ENCODE results near the gene SPINT3. TPM values are rescaled to one million over a fixed set of nuclear protein-coding genes. Genes with fewer than 3 reads are reported as not detected.

SPINT3 gene
- not detected for total RNA-seq

GRCh38 chr20:45515147-45515913, at the start of gene SPINT3:
Gene SPINT3 (minus strand): TSS chr20:45515622. CDS start chr20:45515608, 14 bp downstream.
- H3K27ac ChIP-seq: no peak within 1 kb of the TSS
- intact Hi-C loops (cut with DNase I): no loop called here
- TF ChIP-seq CTCF (IDR thresholded peaks at IDR 0.05): no peak
- no peaks in the 10 kb centered on the region for H3K9me3 ChIP-seq
- no peaks in the 10 kb centered on the region for H3K36me3 ChIP-seq
- no peak for DNase-seq (ENCODE audit: low spot score in 2 of 2)
- no peaks in the 10 kb centered on the region for H3K4me1 ChIP-seq
- no peaks in the 10 kb centered on the region for H3K27me3 ChIP-seq
- no peak within 1 kb of the TSS for H3K4me3 ChIP-seq

- Histone ChIP-seq H3K9me3 (no peaks in the 10 kb centered on the region), H3K27ac (no peak overlapping the region), H3K4me1 (no peaks in the 10 kb centered on the region), H3K36me3 (no peaks in the 10 kb centered on the region), H3K27me3 (no peaks in the 10 kb centered on the region), H3K4me3 (no peak overlapping the region)
- intact Hi-C loops (cut with DNase I): no loop called here
- DNase-seq (ENCODE audit: low spot score in 2 of 2): no peak
- TF ChIP-seq CTCF (IDR thresholded peaks at IDR 0.05): no peak
Observed at GRCh38 chr20:45564760-45565276, 49.4 kb upstream of the SPINT3 start.

GRCh38 chr20:45555198-45555597, 39.8 kb upstream of the SPINT3 start:
- Histone ChIP-seq H3K36me3 (no peaks in the 10 kb centered on the region), H3K4me1 (no peaks in the 10 kb centered on the region), H3K27me3 (no peaks in the 10 kb centered on the region), H3K9me3 (no peaks in the 10 kb centered on the region), H3K4me3 (no peak overlapping the region), H3K27ac (no peak overlapping the region)
- intact Hi-C loops (cut with DNase I): no loop called here
- DNase-seq (ENCODE audit: low spot score in 2 of 2): no peak
- TF ChIP-seq CTCF (IDR thresholded peaks at IDR 0.05): no peak

- H3K4me3 ChIP-seq: no peak overlapping the region
- no peak for TF ChIP-seq CTCF (IDR thresholded peaks at IDR 0.05)
- intact Hi-C loops (cut with DNase I): no loop called here
- no peak overlapping the region for H3K27ac ChIP-seq
- H3K9me3 ChIP-seq: no peaks in the 10 kb centered on the region
- H3K27me3 ChIP-seq: no peaks in the 10 kb centered on the region
- no peaks in the 10 kb centered on the region for H3K36me3 ChIP-seq
- DNase-seq (ENCODE audit: low spot score in 2 of 2): no peak
- H3K4me1 ChIP-seq: no peaks in the 10 kb centered on the region
Observed at GRCh38 chr20:45552456-45552855, 37.0 kb upstream of the SPINT3 start.

GRCh38 chr20:45550765-45551164, 35.3 kb upstream of the SPINT3 start:
- intact Hi-C loops (cut with DNase I): no loop called here
- Histone ChIP-seq H3K36me3 (no peaks in the 10 kb centered on the region), H3K4me1 (no peaks in the 10 kb centered on the region), H3K9me3 (no peaks in the 10 kb centered on the region), H3K27me3 (no peaks in the 10 kb centered on the region), H3K27ac (no peak overlapping the region), H3K4me3 (no peak overlapping the region)
- no peak for TF ChIP-seq CTCF (IDR thresholded peaks at IDR 0.05)
- DNase-seq (ENCODE audit: low spot score in 2 of 2): no peak

All from ascending aorta (tissue), 2 donors.